GM18873 (cell line): ENCODE measurements around the gene PSG3.
"Not testable (repeated sequence)": the region's sequence is repeated elsewhere in the genome, so short reads cannot be mapped to it uniquely, and the experiment has no call there.

Experiments used
- ATAC-seq: cut with Tn5 transposase; IDR thresholded peaks from one replicate; pipeline ENCODE4 v1.9.1; 2021; ENCODE audit warnings: mild to moderate bottlenecking, moderate library complexity, moderate number of reproducible peaks; ENCODE audit not compliant: unreplicated experiment, low FRiP score

PSG3 gene

GRCh38 chr19:42740381-42740780, at the start of gene PSG3:
TSS of gene PSG3 (minus strand) at chr19:42740481. CDS start at chr19:42740384, 97 bp downstream.
- ATAC-seq, result not testable (repeated sequence)

GRCh38 chr19:42788766-42789165, 48.5 kb upstream of the PSG3 start:
- ATAC-seq, result not testable (repeated sequence)

GRCh38 chr19:42787766-42788165, 47.5 kb upstream of the PSG3 start:
- ATAC-seq, result not testable (repeated sequence)

- not testable (repeated sequence) for ATAC-seq
Observed at GRCh38 chr19:42776750-42777612, 36.7 kb upstream of the PSG3 start.

- not testable (repeated sequence) for ATAC-seq
Observed at GRCh38 chr19:42774510-42775158, 34.4 kb upstream of the PSG3 start.

GRCh38 chr19:42767319-42767718, 27.0 kb upstream of the PSG3 start:
- ATAC-seq, result not testable (repeated sequence)

GRCh38 chr19:42766871-42767270, 26.6 kb upstream of the PSG3 start:
- ATAC-seq, result not testable (repeated sequence)

- no peak for ATAC-seq
Observed at GRCh38 chr19:42764836-42765235, 24.6 kb upstream of the PSG3 start.

- no peak for ATAC-seq
Observed at GRCh38 chr19:42762789-42763188, 22.5 kb upstream of the PSG3 start.

GRCh38 chr19:42761924-42762295, 21.6 kb upstream of the PSG3 start:
- not testable (repeated sequence) for ATAC-seq

GRCh38 chr19:42760954-42761923, 21.0 kb upstream of the PSG3 start:
- ATAC-seq, result not testable (repeated sequence)

- ATAC-seq, result not testable (repeated sequence)
Observed at GRCh38 chr19:42758667-42759066, 18.4 kb upstream of the PSG3 start.

- ATAC-seq, result not testable (repeated sequence)
Observed at GRCh38 chr19:42752246-42752645, 12.0 kb upstream of the PSG3 start.

- not testable (repeated sequence) for ATAC-seq
Observed at GRCh38 chr19:42741726-42742607, 1.7 kb upstream of the PSG3 start.

- not testable (repeated sequence) for ATAC-seq
Observed at GRCh38 chr19:42737581-42738011, 2.7 kb downstream of the PSG3 start.

- not testable (repeated sequence) for ATAC-seq
Observed at GRCh38 chr19:42728341-42728740, 11.9 kb downstream of the PSG3 start.

- not testable (repeated sequence) for ATAC-seq
Observed at GRCh38 chr19:42714000-42714399, 26.3 kb downstream of the PSG3 start.

- not testable (repeated sequence) for ATAC-seq
Observed at GRCh38 chr19:42712753-42713152, 27.5 kb downstream of the PSG3 start.

GRCh38 chr19:42710986-42711385, 29.3 kb downstream of the PSG3 start:
- ATAC-seq, result not testable (repeated sequence)
